Sigmoid colon (tissue), 7 donors: ENCODE measurements around the gene WDFY4. TPM values are rescaled to one million over a fixed set of nuclear protein-coding genes. Genes with fewer than 3 reads are reported as not detected.

Experiments used
- DNase-seq: peaks from one replicate; pipeline ENCODE4 v3.0.0-alpha.2; 2019
- H3K27ac ChIP-seq, 4 donors: fragments of 200-600 bp; sonication (generic); one replicate each; pipeline ENCODE4 v1.5.1; 2016 to 2019; ENCODE audit warnings: mild to moderate bottlenecking in 1 of 4
- H3K27me3 ChIP-seq, 3 donors: fragments of 200-600 bp; sonication (generic); one replicate each; pipeline ENCODE4 v1.5.1; 2019; ENCODE audit warnings: mild to moderate bottlenecking in 1 of 3
- H3K36me3 ChIP-seq, 4 donors: fragments of 200-600 bp; sonication (generic); one replicate each; pipeline ENCODE4 v1.5.1; 2016 to 2019
- H3K4me1 ChIP-seq, 4 donors: fragments of 200-600 bp; sonication (generic); one replicate each; pipeline ENCODE4 v1.5.1; 2017 to 2019
- H3K4me3 ChIP-seq, 4 donors: fragments of 200-600 bp; sonication (generic); one replicate each; pipeline ENCODE4 v1.5.1; 2017 to 2019; ENCODE audit warnings: mild to moderate bottlenecking in 2 of 4, moderate library complexity in 1 of 4
- H3K9me3 ChIP-seq, 4 donors: fragments of 200-600 bp in 3 of 4; sonication (generic) in 3 of 4; one replicate each; pipeline versions ENCODE4 v1.5.1 to v1.6.1; 2013 to 2019
- CTCF ChIP-seq, 4 experiments: fragments of 450-650 bp in 3 of 4; fragments of 200-600 bp in 1 of 4; IDR thresholded peaks; one replicate each; pipeline ENCODE4 v1.5.1; 2016 to 2019; ENCODE audit warnings: antibody characterized with exemption in 4 of 4, mild to moderate bottlenecking in 3 of 4, moderate library complexity in 2 of 4
- EP300 ChIP-seq, 4 donors: sonication (generic); formaldehyde crosslinking; IDR thresholded peaks; one replicate each; pipeline ENCODE4 v1.6.1; 2017; ENCODE audit warnings: antibody characterized with exemption in 4 of 4
- POLR2A ChIP-seq, 2 donors: fragments of 450-650 bp; IDR thresholded peaks; one replicate each; pipeline ENCODE4 v1.6.1; 2016; ENCODE audit warnings: antibody characterized with exemption in 2 of 2, mild to moderate bottlenecking in 2 of 2, moderate library complexity in 2 of 2
- POLR2AphosphoS5 ChIP-seq, 4 donors: sonication (generic); formaldehyde crosslinking; IDR thresholded peaks; one replicate each; pipeline ENCODE4 v1.6.1; 2017; ENCODE audit warnings: antibody characterized with exemption in 4 of 4
- WGBS, 2 donors: extraction: QIAGEN DNeasy Blood & Tissue Kit; methylation state at CpG; one replicate each; pipeline ENCODE4 v1.1.7; 2013; 5-methylcytosine and 5-hydroxymethylcytosine counted together
- intact Hi-C: fragments of 100-400 bp; cut with DNase I; formaldehyde crosslinking; loops from one replicate; pipeline ENCODE4 v1.15.1; 2023
- polyA plus RNA-seq, 3 donors: library from polyadenylated mRNA; stranded (reverse); fragments of 200-250 nt; gene quantifications; one replicate each; pipeline ENCODE4 v1.2.3, GENCODE V29; 2013
- total RNA-seq, 4 donors: library from RNA; depleted of rRNA; stranded (reverse); fragments of >200 nt; gene quantifications; one replicate each; pipeline ENCODE4 v1.1.0, GENCODE V29; 2016
- donor health status: healthy with polysubstance abuse.
- donor health status: Bipolar disorder and iron deficiency.
- donor health status: healthy.

Gene WDFY4
- total and polyA plus RNA-seq, 7 donors: 0.60 to 18.6 (median 2.5) TPM

GRCh38 chr10:48834189-48834965, 149.7 kb downstream of the WDFY4 start:
- intact Hi-C loops: no loop called here
- no peak for DNase-seq
- Histone ChIP-seq H3K27ac (no peak overlapping the region), H3K4me3 (no peak overlapping the region), H3K9me3 (peaks cover 0 to 3% (median 1%) of the 10 kb centered on the region in 4 donors), H3K4me1 (no peaks in the 10 kb centered on the region), H3K27me3 (no peaks in the 10 kb centered on the region), H3K36me3 (no peaks in the 10 kb centered on the region)
- no peak for TF ChIP-seq POLR2A (IDR thresholded peaks at IDR 0.05)
- TF ChIP-seq EP300 (IDR thresholded peaks at IDR 0.05): no peak
- TF ChIP-seq CTCF (IDR thresholded peaks at IDR 0.05): no peak
- no peak for TF ChIP-seq POLR2AphosphoS5 (IDR thresholded peaks at IDR 0.05)
- WGBS, 2 donors: 85 to 90% methylated on average over 2 of the region's 2 CpGs

- H3K36me3 ChIP-seq: no peaks in the 10 kb centered on the region
- no peak overlapping the region for H3K4me3 ChIP-seq
- TF ChIP-seq CTCF (IDR thresholded peaks at IDR 0.05) (no peak), EP300 (IDR thresholded peaks at IDR 0.05) (no peak), POLR2A (IDR thresholded peaks at IDR 0.05) (no peak), POLR2AphosphoS5 (IDR thresholded peaks at IDR 0.05) (no peak)
- WGBS, 2 donors: 76 to 88% methylated on average over 2 of the region's 2 CpGs
- H3K4me1 ChIP-seq: no peaks in the 10 kb centered on the region
- no peak overlapping the region for H3K27ac ChIP-seq
- peaks cover 0 to 3% (median 0%) of the 10 kb centered on the region in 4 donors for H3K9me3 ChIP-seq
- intact Hi-C loops: no loop called here
- no peak for DNase-seq
- no peaks in the 10 kb centered on the region for H3K27me3 ChIP-seq
Observed at GRCh38 chr10:48835781-48836180, 151.1 kb downstream of the WDFY4 start.

- no peaks in the 10 kb centered on the region for H3K27me3 ChIP-seq
- peaks cover 0 to 3% (median 0%) of the 10 kb centered on the region in 4 donors for H3K9me3 ChIP-seq
- no peak overlapping the region for H3K4me3 ChIP-seq
- H3K4me1 ChIP-seq: no peaks in the 10 kb centered on the region
- no peaks in the 10 kb centered on the region for H3K36me3 ChIP-seq
- 72 to 88% methylated on average over 2 of the region's 2 CpGs for WGBS, 2 donors
- no peak for DNase-seq
- H3K27ac ChIP-seq: no peak overlapping the region
- intact Hi-C loops: no loop called here
- TF ChIP-seq CTCF (IDR thresholded peaks at IDR 0.05): no peak
- no peak for TF ChIP-seq POLR2A (IDR thresholded peaks at IDR 0.05)
- no peak for TF ChIP-seq POLR2AphosphoS5 (IDR thresholded peaks at IDR 0.05)
- TF ChIP-seq EP300 (IDR thresholded peaks at IDR 0.05): no peak
Observed at GRCh38 chr10:48836605-48837004, 151.9 kb downstream of the WDFY4 start.

- no peaks in the 10 kb centered on the region for H3K4me1 ChIP-seq
- no peaks in the 10 kb centered on the region for H3K27me3 ChIP-seq
- intact Hi-C loops: no loop called here
- no peak for DNase-seq
- H3K9me3 ChIP-seq: no peaks in the 10 kb centered on the region
- TF ChIP-seq EP300 (IDR thresholded peaks at IDR 0.05): no peak
- TF ChIP-seq CTCF (IDR thresholded peaks at IDR 0.05): no peak
- no peak for TF ChIP-seq POLR2A (IDR thresholded peaks at IDR 0.05)
- TF ChIP-seq POLR2AphosphoS5 (IDR thresholded peaks at IDR 0.05): no peak
- H3K27ac ChIP-seq: no peak overlapping the region
- no peak overlapping the region for H3K4me3 ChIP-seq
- 44 to 67% methylated on average over 5 of the region's 5 CpGs for WGBS, 2 donors
- no peaks in the 10 kb centered on the region for H3K36me3 ChIP-seq
Observed at GRCh38 chr10:48838834-48839233, 154.2 kb downstream of the WDFY4 start.
